ENCODE data around the gene MRPS10.

MRPS10 gene

DNA sequence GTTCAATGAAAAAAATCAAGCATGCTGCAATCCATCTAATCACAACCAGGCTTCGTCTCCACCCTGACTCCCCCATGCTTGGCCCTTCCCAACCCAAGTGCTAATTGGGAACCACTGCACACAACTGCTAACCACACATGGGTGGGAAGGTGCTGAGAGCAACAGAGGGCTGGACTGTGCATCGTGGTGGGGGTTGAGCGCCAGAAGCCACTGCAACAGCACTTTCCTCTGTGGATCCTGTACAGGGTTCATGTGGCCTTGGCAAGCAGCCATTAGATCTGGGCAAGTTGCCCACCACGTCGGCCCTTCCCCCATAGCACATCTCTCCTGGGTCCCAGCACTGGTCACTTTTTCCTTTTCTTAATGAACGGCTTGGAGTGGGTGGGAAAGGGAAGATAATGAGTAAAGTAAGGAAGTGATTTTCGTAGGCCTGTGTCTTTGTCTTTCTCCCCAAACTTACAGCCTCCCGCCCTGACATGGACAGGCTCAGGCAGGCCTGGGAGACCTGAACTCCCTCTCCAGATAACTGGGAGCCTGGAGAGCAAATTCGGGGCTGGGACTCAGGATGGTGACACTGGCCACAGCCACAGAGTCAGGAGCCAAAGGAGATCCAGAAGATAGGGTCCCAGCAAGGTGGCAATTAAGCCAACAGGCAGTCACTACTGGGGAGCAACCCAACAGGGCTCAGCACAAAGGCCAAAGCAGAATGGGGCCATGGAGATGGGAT is 34.4 kb upstream of the MRPS10 start:
- TF ChIP-seq, protein P1, sequence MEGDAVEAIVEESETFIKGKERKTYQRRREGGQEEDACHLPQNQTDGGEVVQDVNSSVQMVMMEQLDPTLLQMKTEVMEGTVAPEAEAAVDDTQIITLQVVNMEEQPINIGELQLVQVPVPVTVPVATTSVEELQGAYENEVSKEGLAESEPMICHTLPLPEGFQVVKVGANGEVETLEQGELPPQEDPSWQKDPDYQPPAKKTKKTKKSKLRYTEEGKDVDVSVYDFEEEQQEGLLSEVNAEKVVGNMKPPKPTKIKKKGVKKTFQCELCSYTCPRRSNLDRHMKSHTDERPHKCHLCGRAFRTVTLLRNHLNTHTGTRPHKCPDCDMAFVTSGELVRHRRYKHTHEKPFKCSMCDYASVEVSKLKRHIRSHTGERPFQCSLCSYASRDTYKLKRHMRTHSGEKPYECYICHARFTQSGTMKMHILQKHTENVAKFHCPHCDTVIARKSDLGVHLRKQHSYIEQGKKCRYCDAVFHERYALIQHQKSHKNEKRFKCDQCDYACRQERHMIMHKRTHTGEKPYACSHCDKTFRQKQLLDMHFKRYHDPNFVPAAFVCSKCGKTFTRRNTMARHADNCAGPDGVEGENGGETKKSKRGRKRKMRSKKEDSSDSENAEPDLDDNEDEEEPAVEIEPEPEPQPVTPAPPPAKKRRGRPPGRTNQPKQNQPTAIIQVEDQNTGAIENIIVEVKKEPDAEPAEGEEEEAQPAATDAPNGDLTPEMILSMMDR (IDR thresholded peaks at IDR 0.05; ENCODE audit: low read depth, low read length), result no peak
- DNase-seq (ENCODE audit: extremely low read depth, low read depth), result peak; percentile 52

DNA sequence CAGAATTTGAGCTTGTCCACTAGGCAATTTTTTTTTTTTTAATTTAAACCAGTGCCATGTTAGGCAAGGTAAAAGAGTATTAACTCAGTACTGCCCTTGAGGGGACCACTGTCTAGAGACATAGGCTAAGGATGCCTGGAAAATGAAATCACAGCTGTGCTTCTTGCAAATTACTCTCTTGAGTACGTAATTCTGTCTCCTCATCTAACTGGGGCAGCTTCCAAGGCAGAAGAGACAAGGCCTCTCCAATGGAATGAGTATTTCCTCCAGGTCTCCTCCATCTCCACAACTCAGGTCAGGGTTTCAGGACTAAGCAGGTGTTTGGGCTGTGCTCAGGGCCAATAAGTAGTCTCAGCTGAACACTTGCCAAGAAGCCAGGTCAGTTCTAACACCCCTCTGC is 33.8 kb upstream of the MRPS10 start:
- TF ChIP-seq, protein P1 (IDR thresholded peaks at IDR 0.05; ENCODE audit: low read depth, low read length), result no peak
- DNase-seq (ENCODE audit: extremely low read depth, low read depth), result peak; percentile 8

DNA sequence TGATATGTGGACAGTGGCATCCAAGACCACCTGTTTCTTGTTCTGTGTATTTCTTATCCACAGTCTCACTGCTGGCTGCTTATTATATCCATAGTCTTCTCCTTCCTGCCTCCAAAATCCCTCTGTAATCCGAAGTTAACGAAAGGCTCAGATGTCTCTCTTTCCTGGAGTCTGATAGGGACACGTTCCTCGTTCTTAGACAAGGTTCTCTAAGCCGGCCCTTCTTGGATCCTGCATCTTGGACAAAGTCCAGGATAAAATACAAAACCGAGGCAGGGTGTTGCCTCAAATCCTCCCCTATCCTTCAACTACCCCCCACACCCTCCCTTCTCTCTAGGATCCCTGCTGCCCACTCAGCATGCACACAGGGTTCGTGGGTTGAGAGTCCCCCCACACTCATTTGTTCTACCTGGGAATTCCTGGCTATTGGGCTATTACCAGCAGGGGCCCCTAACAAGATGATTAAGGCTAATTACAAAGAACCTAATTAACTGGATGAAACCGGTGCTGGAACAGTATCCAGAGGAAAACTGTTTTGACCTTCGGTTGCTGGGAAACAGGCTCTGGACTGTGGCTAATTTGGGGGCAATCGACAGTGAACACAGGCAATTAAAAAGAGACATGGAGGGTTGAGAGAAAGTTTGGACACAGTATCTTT is 32.7 kb upstream of the MRPS10 start:
- no peak for DNase-seq (ENCODE audit: extremely low read depth, low read depth)
- TF ChIP-seq, protein P1 (IDR thresholded peaks at IDR 0.05; ENCODE audit: low read depth, low read length), result no peak

DNA sequence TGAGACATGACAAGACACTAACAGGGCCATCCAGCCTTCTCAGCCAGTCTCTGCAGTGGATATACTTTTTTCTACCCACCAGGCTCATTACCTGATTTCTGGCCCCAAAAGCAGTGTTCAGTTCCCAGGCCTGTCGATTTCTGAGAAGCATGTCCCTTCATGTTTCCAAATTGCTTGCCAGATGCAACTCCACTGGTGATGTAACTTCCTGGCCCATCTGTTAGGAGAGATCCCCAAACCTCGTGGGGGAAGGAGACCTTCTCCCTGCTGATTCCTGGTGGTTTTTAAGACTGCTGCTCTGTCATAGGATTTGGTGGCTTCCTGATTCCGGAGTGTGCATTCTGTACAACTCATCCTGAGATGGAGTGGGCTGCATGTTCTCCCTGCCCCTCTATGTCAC is 31.6 kb upstream of the MRPS10 start:
- no peak for DNase-seq (ENCODE audit: extremely low read depth, low read depth)
- TF ChIP-seq, protein P1 (IDR thresholded peaks at IDR 0.05; ENCODE audit: low read depth, low read length), result no peak

DNA sequence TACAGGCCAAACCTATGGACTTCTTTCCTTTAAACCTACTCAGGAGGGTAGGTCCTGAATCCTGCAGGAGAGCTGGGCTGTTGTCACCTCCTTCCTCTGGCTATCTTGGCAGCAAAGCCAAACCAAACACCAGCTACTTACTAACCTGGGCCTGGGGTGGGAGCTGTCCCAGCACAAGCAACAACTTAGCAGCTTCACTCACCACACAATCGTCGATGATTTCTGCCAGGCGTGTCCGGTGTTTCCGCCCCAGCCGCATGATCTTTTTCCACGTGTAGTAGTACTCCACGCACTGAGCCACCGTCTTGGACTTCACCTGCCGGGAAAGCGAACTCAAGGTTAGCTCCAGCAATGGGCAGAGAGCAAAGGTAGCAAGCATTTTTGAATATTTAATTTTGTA is 25.4 kb upstream of the MRPS10 start:
- TF ChIP-seq, protein P1 (IDR thresholded peaks at IDR 0.05; ENCODE audit: low read depth, low read length), result no peak
- DNase-seq (ENCODE audit: extremely low read depth, low read depth), result no peak

- TF ChIP-seq, protein P1 (IDR thresholded peaks at IDR 0.05; ENCODE audit: low read depth, low read length), result no peak
- no peak for DNase-seq (ENCODE audit: extremely low read depth, low read depth)
Observed at GRCh38 chr6:42241915-42242314, 24.3 kb upstream of the MRPS10 start.

- no peak for DNase-seq (ENCODE audit: extremely low read depth, low read depth)
- TF ChIP-seq, protein P1 (IDR thresholded peaks at IDR 0.05; ENCODE audit: low read depth, low read length), result no peak
Observed at GRCh38 chr6:42239736-42240375, 22.2 kb upstream of the MRPS10 start.
